Hindlimb muscle (tissue), 1 donor: Measurements from ENCODE around the gene SRCAP. TPM values are rescaled to one million over a fixed set of nuclear protein-coding genes. Genes with fewer than 3 reads are reported as not detected.

Experiments used
- DNase-seq: peaks from one replicate; pipeline ENCODE4 v3.0.0-alpha.2; 2013
- polyA plus RNA-seq: library from polyadenylated mRNA; unstranded; fragments of 120-200 nt; gene quantifications from one replicate; pipeline ENCODE4 v1.2.1, GENCODE V29; 2013; ENCODE audit not compliant: insufficient read length

Gene SRCAP
- polyA plus RNA-seq, 1 donor: 36.1 TPM

GRCh38 chr16:30737794-30738648 lies 39.0 kb downstream of the SRCAP start:
- no peak for DNase-seq

- no peak for DNase-seq
Measured at GRCh38 chr16:30738984-30739951, 40.3 kb downstream of the SRCAP start.

- no peak for DNase-seq
Measured at GRCh38 chr16:30740364-30741251, 41.6 kb downstream of the SRCAP start.

GRCh38 chr16:30741461-30741914 lies 42.5 kb downstream of the SRCAP start:
- no peak for DNase-seq

GRCh38 chr16:30743716-30744115 lies 44.7 kb downstream of the SRCAP start:
- DNase-seq: no peak

GRCh38 chr16:30744183-30744582 lies 45.2 kb downstream of the SRCAP start:
- peak; percentile 82 for DNase-seq

- DNase-seq: no peak
Measured at GRCh38 chr16:30745082-30745481, 46.1 kb downstream of the SRCAP start.

- DNase-seq: no peak
Measured at GRCh38 chr16:30746638-30747175, 47.7 kb downstream of the SRCAP start.

GRCh38 chr16:30747331-30747730 lies 48.4 kb downstream of the SRCAP start:
- DNase-seq: no peak

- peak; percentile 100 for DNase-seq
Measured at GRCh38 chr16:30747799-30748633, 49.0 kb downstream of the SRCAP start, which contains the start of gene PHKG2. PHKG2 (plus strand) TSS chr16:30748425; CDS start chr16:30748821, 396 bp downstream.

- no peak for DNase-seq
Measured at GRCh38 chr16:30748634-30749445, 49.9 kb downstream of the SRCAP start.

- no peak for DNase-seq
Measured at GRCh38 chr16:30750201-30750600, 51.2 kb downstream of the SRCAP start.

GRCh38 chr16:30750876-30751465 lies 52.0 kb downstream of the SRCAP start:
- no peak for DNase-seq

GRCh38 chr16:30753596-30753995 lies 54.6 kb downstream of the SRCAP start:
- no peak for DNase-seq

- DNase-seq: no peak
Measured at GRCh38 chr16:30755955-30756780, 57.2 kb downstream of the SRCAP start.

GRCh38 chr16:30756781-30757100 lies 57.8 kb downstream of the SRCAP start:
- DNase-seq: no peak

- DNase-seq: no peak
Measured at GRCh38 chr16:30757316-30757715, 58.3 kb downstream of the SRCAP start.

GRCh38 chr16:30758988-30759491 lies 60.1 kb downstream of the SRCAP start:
- no peak for DNase-seq
